Stomach smooth muscle (tissue), 2 donors: Measurements from ENCODE around the gene SLX4IP.
A peak's percentile ranks its signal among the peaks of the same experiment; 100 is the strongest.
"Not testable (repeated sequence)": the region's sequence is repeated elsewhere in the genome, so short reads cannot be mapped to it uniquely, and the experiment has no call there.

Experiments used
- H3K27ac ChIP-seq: one replicate; pipeline ENCODE4 v1.7.0; 2013; ENCODE audit warnings: mild to moderate bottlenecking, low read length, inconsistent platforms
- H3K27me3 ChIP-seq, 2 donors: one replicate each; pipeline ENCODE4 v1.7.0; 2013; ENCODE audit warnings: low read length in 2 of 2; ENCODE audit not compliant: insufficient read depth in 2 of 2, control insufficient read depth in 1 of 2
- H3K36me3 ChIP-seq, 2 donors: one replicate each; pipeline ENCODE4 v1.7.0; 2013; ENCODE audit warnings: low read length in 2 of 2; ENCODE audit not compliant: control insufficient read depth in 2 of 2, insufficient read depth in 2 of 2
- H3K4me1 ChIP-seq: one replicate; pipeline ENCODE4 v1.7.0; 2013; ENCODE audit warnings: low read length; ENCODE audit not compliant: control insufficient read depth, insufficient read depth
- H3K4me3 ChIP-seq, 2 donors: one replicate each; pipeline ENCODE4 v1.7.0; 2013; ENCODE audit warnings: low read length in 2 of 2
- H3K9ac ChIP-seq, 2 donors: one replicate each; pipeline ENCODE4 v1.7.0; 2013; ENCODE audit warnings: low read length in 2 of 2, mild to moderate bottlenecking in 1 of 2
- H3K9me3 ChIP-seq, 2 donors: one replicate each; pipeline ENCODE4 v1.7.0; 2013; ENCODE audit warnings: low read length in 2 of 2; ENCODE audit not compliant: control insufficient read depth in 2 of 2
- donor health status: healthy.
- donor health status: Pancreatic carcinoma.

The SLX4IP gene

GRCh38 chr20:10434832-10435812, at the start of gene SLX4IP:
Gene SLX4IP (plus strand): TSS chr20:10435305. CDS start chr20:10458205, 22,900 bp downstream.
- peak within 1 kb of the TSS; percentile 89 to 97 for H3K4me3 ChIP-seq
- peak within 1 kb of the TSS; percentile 86 to 94 for H3K9ac ChIP-seq
- peak within 1 kb of the TSS; percentile 88 for H3K27ac ChIP-seq
- no peaks in the 10 kb centered on the region for H3K27me3 ChIP-seq
- H3K4me1 ChIP-seq: peaks cover 18% of the 10 kb centered on the region
- no peaks in the 10 kb centered on the region for H3K36me3 ChIP-seq
- H3K9me3 ChIP-seq: no peaks in the 10 kb centered on the region

GRCh38 chr20:10385850-10386544, 49.1 kb upstream of the SLX4IP start:
- Histone ChIP-seq H3K27me3 (no peaks in the 10 kb centered on the region), H3K4me3 (no peak overlapping the region), H3K9ac (no peak overlapping the region), H3K9me3 (no peaks in the 10 kb centered on the region), H3K4me1 (no peaks in the 10 kb centered on the region), H3K27ac (no peak overlapping the region), H3K36me3 (no peaks in the 10 kb centered on the region)

GRCh38 chr20:10387686-10388085, 47.4 kb upstream of the SLX4IP start:
- no peaks in the 10 kb centered on the region for H3K27me3 ChIP-seq
- no peaks in the 10 kb centered on the region for H3K9me3 ChIP-seq
- no peaks in the 10 kb centered on the region for H3K36me3 ChIP-seq
- no peak overlapping the region for H3K4me3 ChIP-seq
- H3K27ac ChIP-seq: no peak overlapping the region
- H3K4me1 ChIP-seq: no peaks in the 10 kb centered on the region
- no peak overlapping the region for H3K9ac ChIP-seq

GRCh38 chr20:10388597-10388996, 46.5 kb upstream of the SLX4IP start:
- Histone ChIP-seq H3K36me3 (no peaks in the 10 kb centered on the region), H3K4me1 (no peaks in the 10 kb centered on the region), H3K4me3 (no peak overlapping the region), H3K27me3 (no peaks in the 10 kb centered on the region), H3K9me3 (no peaks in the 10 kb centered on the region), H3K9ac (no peak overlapping the region), H3K27ac (no peak overlapping the region)

GRCh38 chr20:10390709-10391108, 44.4 kb upstream of the SLX4IP start:
- no peaks in the 10 kb centered on the region for H3K4me1 ChIP-seq
- no peak overlapping the region for H3K4me3 ChIP-seq
- no peaks in the 10 kb centered on the region for H3K36me3 ChIP-seq
- H3K27me3 ChIP-seq: no peaks in the 10 kb centered on the region
- no peaks in the 10 kb centered on the region for H3K9me3 ChIP-seq
- no peak overlapping the region for H3K9ac ChIP-seq
- no peak overlapping the region for H3K27ac ChIP-seq

GRCh38 chr20:10394752-10395151, 40.4 kb upstream of the SLX4IP start:
- H3K36me3 ChIP-seq, H3K9ac ChIP-seq, H3K27ac ChIP-seq, H3K9me3 ChIP-seq, H3K4me1 ChIP-seq, H3K4me3 ChIP-seq, H3K27me3 ChIP-seq: not testable (repeated sequence)

GRCh38 chr20:10398834-10399369, 36.2 kb upstream of the SLX4IP start:
- no peaks in the 10 kb centered on the region for H3K9me3 ChIP-seq
- H3K4me3 ChIP-seq: no peak overlapping the region
- H3K9ac ChIP-seq: no peak overlapping the region
- H3K36me3 ChIP-seq: no peaks in the 10 kb centered on the region
- no peaks in the 10 kb centered on the region for H3K27me3 ChIP-seq
- H3K4me1 ChIP-seq: no peaks in the 10 kb centered on the region
- no peak overlapping the region for H3K27ac ChIP-seq

- H3K4me1 ChIP-seq: no peaks in the 10 kb centered on the region
- H3K4me3 ChIP-seq: no peak overlapping the region
- peaks cover 8% of the 10 kb centered on the region in 2 donors for H3K36me3 ChIP-seq
- no peaks in the 10 kb centered on the region for H3K9me3 ChIP-seq
- H3K9ac ChIP-seq: no peak overlapping the region
- no peak overlapping the region for H3K27ac ChIP-seq
- no peaks in the 10 kb centered on the region for H3K27me3 ChIP-seq
Measured at GRCh38 chr20:10402938-10403608, 32.0 kb upstream of the SLX4IP start.

GRCh38 chr20:10404023-10404628, 31.0 kb upstream of the SLX4IP start:
- no peaks in the 10 kb centered on the region for H3K27me3 ChIP-seq
- no peak overlapping the region for H3K27ac ChIP-seq
- H3K9ac ChIP-seq: no peak overlapping the region
- H3K4me1 ChIP-seq: no peaks in the 10 kb centered on the region
- H3K4me3 ChIP-seq: no peak overlapping the region
- no peaks in the 10 kb centered on the region for H3K9me3 ChIP-seq
- H3K36me3 ChIP-seq: peaks cover 8% of the 10 kb centered on the region in 2 donors

GRCh38 chr20:10404959-10405530, 30.1 kb upstream of the SLX4IP start:
- peaks cover 8% of the 10 kb centered on the region in 2 donors for H3K36me3 ChIP-seq
- H3K9me3 ChIP-seq: no peaks in the 10 kb centered on the region
- H3K9ac ChIP-seq: no peak overlapping the region
- no peak overlapping the region for H3K27ac ChIP-seq
- H3K27me3 ChIP-seq: no peaks in the 10 kb centered on the region
- H3K4me3 ChIP-seq: no peak overlapping the region
- H3K4me1 ChIP-seq: no peaks in the 10 kb centered on the region
